ENCODE results near the gene CHMP4B. TPM values are rescaled to one million over a fixed set of nuclear protein-coding genes. Genes with fewer than 3 reads are reported as not detected.

Gene CHMP4B
- total RNA-seq, 1 experiment from 2014 or later = 87.5 TPM

GRCh38 chr20:33784225-33784624, 26.9 kb upstream of the CHMP4B start:
- no TSS peak for BruUV-seq (replicated peaks)
- Histone ChIP-seq H3K9me3 (ENCODE audit: control insufficient read depth, insufficient read depth, low read depth, low read length) (no peaks in the 10 kb centered on the region), H3K36me3 (ENCODE audit: control insufficient read depth, insufficient read depth, low read length) (no peaks in the 10 kb centered on the region), H3K27ac (ENCODE audit: low read length) (no peak overlapping the region), H3K27me3 (ENCODE audit: control insufficient read depth, insufficient read depth, low read length) (no peaks in the 10 kb centered on the region), H3K4me1 (ENCODE audit: control insufficient read depth, insufficient read depth, low read length) (peaks cover 8% of the 10 kb centered on the region), H3K4me3 (ENCODE audit: low read depth in 2 of 2, low read length in 2 of 2) (no peak overlapping the region)
- TF ChIP-seq SIN3A (IDR thresholded peaks at IDR 0.05; ENCODE audit: borderline replicate concordance, insufficient read depth, low read depth, low read length) (no peak), TCF7L2 (IDR thresholded peaks at IDR 0.05; ENCODE audit: low read depth, low read length) (no peak), REST (IDR thresholded peaks at IDR 0.05; ENCODE audit: insufficient read depth in 1 of 2, low read depth in 2 of 2, low read length in 1 of 2) (no peak), CTCF (IDR thresholded peaks at IDR 0.05) (no peak), POLR2AphosphoS5 (IDR thresholded peaks at IDR 0.05; ENCODE audit: low read depth, low read length) (no peak)
- POLR2A ChIA-PET = no interaction called here
- CTCF ChIA-PET = no interaction called here
- DNase-seq (ENCODE audit: low read depth, low spot score) (no peak), ATAC-seq (no peak)
- in situ Hi-C loops (cut with HindIII; ENCODE audit: low pct_unique_long_range_greater_than_20kb, low sequenced_read_pairs) (no loop called here), intact Hi-C loops (cut with micrococcal nuclease; ENCODE audit: unreplicated experiment) (no loop called here)

- ChIA-PET POLR2A (interaction anchor here (0.6 kb wide), 1 partner anchor 47 kb away, joined by 6 read pairs; no protein-coding TSS in a partner anchor), CTCF (interaction anchor here (0.7 kb wide), 1 partner anchor 37 kb away, joined by 3 read pairs; no protein-coding TSS in a partner anchor)
- Histone ChIP-seq H3K4me3 (ENCODE audit: low read depth in 2 of 2, low read length in 2 of 2) (no peak overlapping the region), H3K27ac (ENCODE audit: low read length) (no peak overlapping the region), H3K36me3 (ENCODE audit: control insufficient read depth, insufficient read depth, low read length) (no peaks in the 10 kb centered on the region), H3K4me1 (ENCODE audit: control insufficient read depth, insufficient read depth, low read length) (peaks cover 21% of the 10 kb centered on the region), H3K27me3 (ENCODE audit: control insufficient read depth, insufficient read depth, low read length) (no peaks in the 10 kb centered on the region), H3K9me3 (ENCODE audit: control insufficient read depth, insufficient read depth, low read depth, low read length) (no peaks in the 10 kb centered on the region)
- ATAC-seq (no peak), DNase-seq (ENCODE audit: low read depth, low spot score) (no peak)
- no TSS peak for BruUV-seq (replicated peaks)
- in situ Hi-C loops (cut with HindIII; ENCODE audit: low pct_unique_long_range_greater_than_20kb, low sequenced_read_pairs) (no loop called here), intact Hi-C loops (cut with micrococcal nuclease; ENCODE audit: unreplicated experiment) (no loop called here)
- TF ChIP-seq CTCF (IDR thresholded peaks at IDR 0.05) = no peak
- TF ChIP-seq POLR2AphosphoS5 (IDR thresholded peaks at IDR 0.05; ENCODE audit: low read depth, low read length) = no peak
- no peak for TF ChIP-seq SIN3A (IDR thresholded peaks at IDR 0.05; ENCODE audit: borderline replicate concordance, insufficient read depth, low read depth, low read length)
- TF ChIP-seq REST (IDR thresholded peaks at IDR 0.05; ENCODE audit: insufficient read depth in 1 of 2, low read depth in 2 of 2, low read length in 1 of 2) = no peak
- no peak for TF ChIP-seq TCF7L2 (IDR thresholded peaks at IDR 0.05; ENCODE audit: low read depth, low read length)
These were observed 25.6 kb upstream of the CHMP4B start for GRCh38 chr20:33785503-33785902.
